T-helper 1 cell (primary cell): Measurements from ENCODE around the gene SMURF2.
"Not testable (repeated sequence)": the region's sequence is repeated elsewhere in the genome, so short reads cannot be mapped to it uniquely, and the experiment has no call there.

Experiments used
- DNase-seq, 5 donors: peaks; one replicate each; pipeline ENCODE4 v3.0.0-alpha.2; 2012 to 2020

SMURF2 gene

GRCh38 chr17:64664299-64664981, 2.3 kb upstream of the SMURF2 start:
- DNase-seq: not testable (repeated sequence)

DNA sequence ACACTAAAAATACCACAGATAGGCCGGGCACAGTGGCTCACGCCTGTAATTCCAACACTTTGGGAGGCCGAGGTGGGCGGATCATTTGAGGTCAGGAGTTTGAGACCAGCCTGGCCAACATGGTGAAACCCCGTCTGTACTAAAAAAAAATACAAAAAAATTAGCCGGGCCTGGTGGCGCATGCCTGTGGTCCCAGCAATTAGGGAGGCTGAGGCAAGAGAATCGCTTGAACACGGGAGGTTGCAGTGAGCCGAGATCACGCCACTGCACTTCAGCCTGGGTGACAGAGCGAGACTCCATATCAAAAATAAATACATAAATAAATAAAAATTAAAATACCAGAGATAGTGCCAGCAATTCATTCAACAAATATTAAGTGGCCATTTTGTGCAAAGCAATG, 1.7 kb upstream of the SMURF2 start:
- DNase-seq: not testable (repeated sequence)

DNA sequence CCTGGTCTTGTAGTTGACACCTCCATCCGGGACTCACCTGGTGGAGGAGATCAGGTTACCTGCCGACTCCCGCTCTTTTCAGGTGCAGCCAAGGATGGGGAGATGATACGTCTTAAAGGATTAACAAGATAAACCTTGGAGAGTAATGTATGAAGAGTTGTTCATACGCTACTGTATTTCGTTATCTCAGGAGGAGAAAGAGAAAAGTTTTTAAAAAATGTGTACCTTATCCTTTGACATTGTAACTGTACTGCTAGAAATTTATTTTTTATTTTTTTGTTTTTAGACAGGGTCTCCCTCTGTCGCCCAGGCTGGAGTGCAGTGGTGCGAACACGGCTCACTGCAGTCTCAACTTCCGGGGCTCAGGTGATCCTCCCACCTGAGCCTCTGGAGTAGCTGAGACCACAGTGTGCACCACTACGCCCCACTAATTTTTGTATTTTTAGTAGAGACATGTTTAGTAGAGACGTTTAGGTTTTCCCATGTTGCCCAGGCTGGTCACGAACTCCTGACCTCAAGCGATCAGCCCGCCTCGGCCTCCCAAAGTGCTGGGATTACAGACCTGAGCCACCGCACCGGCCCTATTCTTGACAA, 764 bp upstream of the SMURF2 start:
- DNase-seq: no peak

DNA sequence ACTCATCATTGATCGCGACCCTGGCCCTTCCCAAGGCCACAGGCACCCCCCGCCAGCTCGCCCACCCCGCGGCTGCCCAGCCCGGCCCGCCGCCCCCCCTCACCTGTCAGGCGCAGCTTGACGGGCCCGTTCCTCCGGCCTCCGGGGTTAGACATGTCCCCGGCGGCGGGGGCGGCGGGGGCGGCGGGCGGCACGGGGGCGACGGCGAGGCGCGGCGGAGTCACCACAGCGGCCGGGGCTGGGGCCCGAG, 456 bp downstream of the SMURF2 start:
- DNase-seq: no peak

DNA sequence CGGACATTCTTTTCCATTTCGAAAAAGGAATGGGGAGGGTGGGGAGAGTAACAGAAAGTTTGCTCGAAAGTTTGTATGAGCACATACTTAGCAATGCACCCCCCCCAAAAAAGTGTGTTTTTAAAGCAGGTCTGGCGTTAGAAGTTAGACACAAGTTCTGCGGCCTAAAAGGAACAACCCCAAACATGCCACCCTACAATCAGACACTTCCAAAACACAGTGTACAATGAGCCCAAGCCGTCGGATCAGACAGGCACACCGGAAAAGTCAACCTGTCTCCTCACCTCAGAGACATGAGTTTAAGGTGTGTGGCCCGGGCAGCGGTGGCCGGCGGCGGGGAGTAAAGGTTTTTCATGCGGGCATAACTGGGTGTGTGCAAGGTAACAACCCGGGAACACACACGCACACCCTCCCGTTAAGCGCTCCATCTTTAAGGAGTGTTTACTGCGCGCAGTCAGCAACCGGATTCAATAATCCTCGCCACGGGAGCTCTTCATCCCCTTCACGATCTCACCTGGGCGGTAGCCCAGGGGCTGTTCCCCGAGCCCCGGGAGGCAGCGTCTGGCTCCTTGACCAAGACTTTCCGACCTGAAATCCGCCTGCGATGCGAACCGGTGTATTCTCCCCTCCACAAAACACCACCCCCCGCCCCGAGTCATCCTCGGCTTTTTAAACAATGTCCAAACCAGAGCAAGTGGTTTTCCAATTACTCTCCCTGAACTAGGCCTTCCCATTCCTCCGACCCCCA, 955 bp downstream of the SMURF2 start:
- peak; percentile 8 to 17 (median 14) for DNase-seq

GRCh38 chr17:64660195-64660977, 1.7 kb downstream of the SMURF2 start:
- not testable (repeated sequence) for DNase-seq

DNA sequence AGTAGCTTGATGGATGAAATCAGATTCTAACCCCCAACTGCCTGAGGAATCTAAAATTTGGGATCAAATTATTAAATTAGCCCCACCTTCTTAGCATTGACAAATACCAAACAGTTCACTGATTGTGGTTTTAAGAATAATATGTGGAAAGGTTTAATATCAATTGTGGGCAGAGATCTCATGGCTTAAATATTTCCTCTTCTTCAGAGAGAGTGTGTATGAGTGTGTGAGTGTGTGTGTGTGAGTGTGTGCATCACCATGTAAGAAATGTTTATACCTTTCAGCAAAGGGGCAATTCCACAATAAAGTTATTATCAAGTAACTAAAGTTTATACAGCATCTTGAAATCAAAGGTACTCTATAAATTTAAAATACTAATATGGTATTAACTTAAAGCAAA, 3.2 kb downstream of the SMURF2 start:
- DNase-seq: no peak

GRCh38 chr17:64657610-64658125, 4.4 kb downstream of the SMURF2 start:
- DNase-seq: no peak

DNA sequence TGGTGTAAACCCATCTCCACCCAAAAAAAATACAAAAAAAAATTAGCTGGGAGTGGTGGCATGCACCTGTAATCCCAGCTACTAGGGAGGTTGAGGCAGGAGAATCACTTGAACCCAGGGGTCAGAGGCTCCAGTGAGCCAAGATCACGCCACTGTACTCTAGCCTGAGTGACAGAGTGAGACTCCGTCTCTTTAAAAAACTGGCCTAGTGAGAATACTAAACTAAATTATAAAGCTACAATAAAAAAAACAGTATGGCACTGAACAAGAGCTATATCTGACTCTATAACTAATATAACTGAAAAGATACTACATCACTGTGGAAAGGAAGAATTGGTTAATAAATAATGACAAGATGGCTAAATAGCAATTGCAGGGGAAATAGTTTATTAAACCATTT, 6.4 kb downstream of the SMURF2 start:
- DNase-seq: no peak

- DNase-seq: no peak
Measured at GRCh38 chr17:64653985-64654355, 8.1 kb downstream of the SMURF2 start.

GRCh38 chr17:64653325-64653984, 8.7 kb downstream of the SMURF2 start:
- DNase-seq: no peak

GRCh38 chr17:64651889-64652288, 10.2 kb downstream of the SMURF2 start:
- no peak for DNase-seq

DNA sequence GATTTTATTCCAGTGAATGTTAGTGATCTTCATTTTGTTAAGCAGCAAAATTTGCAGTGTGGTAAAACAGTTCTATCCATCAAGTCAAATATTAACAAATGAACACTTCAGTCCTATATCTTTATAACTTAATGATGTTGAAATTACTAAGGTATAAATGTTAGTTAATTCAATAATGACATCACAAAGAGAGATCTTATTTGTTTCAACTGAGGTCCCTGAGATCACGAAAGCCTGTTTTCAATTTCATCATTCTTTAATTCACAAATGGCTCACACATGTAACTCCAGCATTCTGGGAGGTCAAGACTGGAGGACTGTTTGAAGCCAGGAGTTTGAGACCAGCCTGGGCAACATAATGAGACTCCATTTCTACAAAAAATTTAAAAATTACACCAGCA, 13.9 kb downstream of the SMURF2 start:
- DNase-seq: no peak

- DNase-seq: no peak
Measured at GRCh38 chr17:64647817-64648216, 14.3 kb downstream of the SMURF2 start.

DNA sequence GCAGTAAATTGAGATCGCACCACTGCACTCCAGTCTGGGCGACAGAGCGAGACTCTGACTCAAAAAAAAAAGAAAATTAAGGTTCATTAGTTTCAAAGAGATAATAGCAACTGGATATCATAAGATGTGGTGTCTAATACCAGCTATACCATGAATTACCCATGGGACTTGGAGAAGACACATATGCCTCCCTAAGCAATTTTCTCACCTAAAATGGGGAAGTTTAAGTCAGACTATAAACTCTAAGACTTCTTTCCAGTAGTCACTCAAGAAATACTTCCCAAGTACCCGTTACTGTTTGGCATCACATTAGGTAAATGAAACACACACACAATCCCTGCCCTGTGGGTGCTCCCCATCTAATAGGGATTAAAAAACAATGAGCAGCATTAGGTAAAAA, 22.6 kb downstream of the SMURF2 start:
- DNase-seq: no peak

DNA sequence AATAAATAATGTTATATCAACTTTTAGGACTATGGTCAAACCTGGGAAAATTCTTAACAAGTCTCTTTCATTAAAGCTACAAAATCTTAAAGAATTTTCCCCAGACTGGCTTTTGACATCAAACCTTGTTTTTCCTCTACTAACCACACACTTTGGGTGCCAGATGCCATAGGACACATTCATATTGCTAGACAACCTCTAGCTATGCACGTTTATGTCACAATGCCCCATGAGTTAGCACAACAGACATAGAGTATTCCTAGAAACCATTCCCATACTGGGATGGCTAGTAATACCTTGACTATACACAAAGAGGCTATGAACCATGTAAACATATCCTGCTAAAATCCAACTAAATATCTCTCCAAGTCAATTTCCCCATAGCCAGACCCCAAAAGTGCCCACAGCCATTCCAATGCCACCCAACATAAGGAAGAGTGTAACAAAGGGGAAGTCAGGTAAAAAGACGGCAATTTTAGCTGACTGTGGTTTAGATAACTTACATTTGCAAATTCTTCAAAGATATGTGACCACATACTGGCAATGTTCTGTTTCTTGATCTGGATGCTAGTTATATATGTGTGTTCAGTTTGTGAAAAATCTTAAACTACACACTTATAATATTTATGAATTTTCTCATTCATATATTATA, 23.4 kb downstream of the SMURF2 start:
- DNase-seq: no peak

DNA sequence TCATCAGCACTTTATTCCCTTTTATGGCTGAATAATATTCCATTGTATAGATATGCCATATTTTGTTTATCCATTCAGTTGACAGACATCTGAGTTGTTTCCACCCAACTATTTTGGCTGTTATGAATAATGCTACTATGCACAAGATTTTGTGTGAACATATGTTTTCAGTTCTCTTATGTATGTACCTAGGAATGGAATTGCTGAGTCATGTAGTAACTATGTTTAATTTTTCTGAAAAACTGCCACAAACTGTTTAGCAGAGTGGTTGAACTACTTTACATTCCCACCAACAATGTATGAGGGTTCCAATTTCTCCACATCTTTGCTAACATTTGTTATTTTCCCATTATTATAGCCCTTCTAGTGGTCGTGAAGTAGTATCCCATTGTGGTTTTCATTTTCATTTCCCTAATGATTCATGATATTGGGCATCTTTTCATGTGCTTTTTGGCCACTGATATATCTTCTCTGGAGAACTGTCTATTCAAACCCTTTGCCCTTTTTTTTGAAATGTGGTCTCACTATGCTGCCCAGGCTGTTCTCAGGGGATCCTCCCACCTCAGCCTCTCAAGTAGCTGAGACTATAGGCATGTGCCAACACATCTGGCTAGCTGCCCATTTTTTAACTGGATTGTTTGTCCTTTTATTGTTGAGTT, 26.3 kb downstream of the SMURF2 start:
- peak in 1 of 5 donors; percentile 71 for DNase-seq

GRCh38 chr17:64634218-64634617, 27.9 kb downstream of the SMURF2 start:
- peak in 1 of 5 donors; percentile 52 for DNase-seq

DNA sequence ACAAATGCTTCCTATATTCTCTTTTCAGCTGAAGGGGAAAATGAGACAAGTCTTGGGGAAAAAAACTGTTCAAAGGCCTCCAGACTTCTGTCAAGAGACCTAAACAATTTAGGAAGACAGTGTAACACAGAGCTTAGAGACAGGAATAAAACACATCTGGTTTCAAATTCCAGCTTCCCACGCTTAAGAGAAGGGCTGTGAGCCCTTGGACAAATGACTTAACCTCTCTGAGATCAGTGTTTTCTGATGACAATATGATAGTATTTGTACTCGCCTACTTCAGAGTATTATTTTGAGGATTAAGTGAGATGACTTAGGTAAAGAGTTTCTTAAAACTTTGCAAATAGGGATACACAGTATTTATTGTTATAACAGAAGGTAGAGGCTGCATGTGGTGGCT, 29.5 kb downstream of the SMURF2 start:
- DNase-seq: no peak

- DNase-seq: no peak
Measured at GRCh38 chr17:64632194-64632593, 29.9 kb downstream of the SMURF2 start.

DNA sequence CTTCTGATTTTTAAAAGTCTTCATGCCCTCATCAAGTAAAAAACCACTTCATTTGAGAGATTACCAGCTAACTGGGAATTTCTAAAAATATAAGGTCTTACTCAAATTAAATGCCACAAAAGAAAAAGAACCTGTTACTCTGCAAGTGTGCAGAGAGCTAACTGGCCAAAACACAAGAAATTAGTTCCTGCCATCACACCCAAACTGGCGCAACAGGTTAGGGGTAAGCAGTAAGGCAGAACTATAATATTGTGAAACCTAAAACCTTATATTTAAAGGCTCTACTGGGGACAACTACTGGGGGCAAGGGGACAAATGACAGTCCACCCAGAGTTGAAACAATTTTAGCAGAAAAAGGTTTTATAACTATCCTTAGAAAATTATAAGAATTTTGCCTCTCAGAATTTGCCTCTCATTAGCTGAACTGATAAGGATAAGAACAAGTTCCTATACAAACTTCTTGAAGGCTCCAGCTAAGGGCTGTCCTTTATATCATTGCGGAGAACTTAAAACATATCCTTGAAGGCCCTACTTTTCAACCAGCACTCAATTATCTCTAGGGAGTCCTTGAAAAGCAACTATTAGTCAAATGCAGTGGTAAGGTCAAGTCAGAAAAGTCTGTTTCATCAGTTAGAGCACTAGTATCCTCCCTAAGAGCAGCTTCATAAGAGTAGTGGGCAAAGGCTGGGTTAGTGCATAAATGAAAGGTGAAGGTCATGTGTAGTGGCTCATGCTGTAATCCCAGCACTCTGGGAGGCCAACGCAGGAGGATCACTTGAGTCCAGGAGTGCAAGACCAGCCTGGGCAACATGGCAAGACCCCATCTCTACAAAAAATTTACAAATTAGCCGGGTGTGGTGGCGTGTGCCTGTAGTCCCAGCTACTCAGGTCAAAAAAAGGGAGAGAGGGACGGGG, 31.5 kb downstream of the SMURF2 start:
- DNase-seq: no peak
